ENCODE measurements around the gene EHBP1L1.

- TF ChIP-seq CSDC2 (CRISPR knock-in tag; IDR thresholded peaks at IDR 0.05) (no peak), CSRNP3 (CRISPR knock-in tag; IDR thresholded peaks at IDR 0.05) (no peak)
Measured at GRCh38 chr11:65620666-65621065, 44.8 kb downstream of the EHBP1L1 start.
